Islet of Langerhans (tissue), 1 donor: ENCODE measurements around the gene CCDC80.
"Not testable (repeated sequence)": the region's sequence is repeated elsewhere in the genome, so short reads cannot be mapped to it uniquely, and the experiment has no call there.

Source experiments
- FAIRE-seq: peaks from one replicate; lab custom pipeline; 2011; peaks lifted over from hg19 to GRCh38; lab: Jason Lieb, UNC

CCDC80 gene

DNA sequence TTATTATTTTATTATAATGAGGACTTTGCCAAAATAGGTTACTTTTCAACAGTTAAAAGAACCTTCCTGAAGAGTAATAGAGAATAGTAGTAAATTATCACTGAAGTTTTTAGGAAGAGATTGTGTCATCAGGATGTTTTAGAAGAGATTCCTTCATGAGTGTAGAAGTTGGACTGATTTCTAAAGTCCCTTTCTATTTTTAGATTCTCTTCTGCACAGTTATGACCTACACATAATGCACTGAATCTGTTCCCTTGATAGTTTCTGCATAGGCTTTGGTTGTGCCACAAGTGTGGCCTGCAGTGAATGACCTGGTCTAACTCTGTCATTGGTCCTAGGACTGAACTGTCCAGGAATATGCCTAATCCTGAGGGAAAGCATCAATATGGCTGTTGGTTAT is 55.2 kb downstream of the CCDC80 start:
- FAIRE-seq = no peak

DNA sequence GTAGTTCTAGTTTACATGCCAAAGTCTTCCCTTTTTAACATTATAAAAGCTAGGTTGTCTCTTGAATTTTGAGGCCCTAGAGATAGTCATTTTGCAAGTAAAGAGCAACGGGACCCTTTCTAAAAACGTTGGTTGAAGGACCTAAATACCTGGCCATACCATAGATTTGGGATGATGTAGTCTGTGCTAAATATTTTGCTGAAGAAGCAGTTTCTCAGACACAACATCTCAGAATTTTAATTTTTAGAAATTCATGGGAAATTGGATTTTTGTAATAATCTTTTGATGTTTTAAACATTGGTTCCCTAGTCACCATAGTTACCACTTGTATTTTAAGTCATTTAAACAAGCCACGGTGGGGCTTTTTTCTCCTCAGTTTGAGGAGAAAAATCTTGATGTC is 57.8 kb downstream of the CCDC80 start:
- no peak for FAIRE-seq

DNA sequence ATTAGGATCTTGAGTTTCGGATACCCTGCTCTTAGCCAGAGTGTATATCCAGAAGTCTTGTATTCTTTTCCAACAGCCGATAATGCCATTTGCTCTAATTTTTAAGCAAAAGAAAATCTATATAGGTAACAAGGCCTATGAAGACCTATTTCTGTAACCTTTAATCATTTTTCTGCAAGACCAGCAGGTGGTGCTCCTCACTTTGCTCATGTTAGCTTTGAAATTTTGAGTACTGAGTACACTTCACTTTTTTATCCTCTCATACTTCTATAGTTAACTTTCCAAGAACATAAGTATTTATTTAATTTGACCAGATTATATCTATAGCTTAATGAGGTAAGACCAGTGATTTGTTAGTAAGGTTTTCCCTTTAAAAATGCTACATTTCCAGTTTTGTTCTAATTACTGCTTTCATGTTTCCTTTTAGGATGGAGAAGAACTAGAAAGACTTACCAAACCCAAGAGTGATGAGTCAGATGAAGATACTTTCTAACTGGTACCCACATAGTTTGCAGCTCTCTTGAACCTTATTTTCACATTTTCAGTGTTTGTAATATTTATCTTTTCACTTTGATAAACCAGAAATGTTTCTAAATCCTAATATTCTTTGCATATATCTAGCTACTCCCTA is 58.6 kb downstream of the CCDC80 start:
- peak; percentile 86 for FAIRE-seq

DNA sequence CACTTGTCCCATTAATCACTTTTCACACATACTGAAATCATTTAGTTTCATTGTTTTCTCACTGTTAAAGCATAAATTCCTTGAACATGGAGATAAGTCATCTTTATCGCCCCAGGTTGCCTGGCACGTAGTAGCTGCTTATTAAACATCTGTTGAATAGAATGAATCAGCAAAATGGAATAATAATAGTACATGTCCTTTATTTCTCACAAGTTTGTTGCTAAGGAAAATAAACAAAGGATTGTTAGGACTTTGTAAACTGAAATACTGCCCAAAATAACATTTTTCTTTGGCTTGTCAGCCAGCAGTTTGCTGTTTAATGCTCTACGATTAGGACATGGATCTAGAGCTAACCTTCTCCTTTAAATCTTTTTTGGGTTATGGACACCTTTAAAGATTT is 61.2 kb downstream of the CCDC80 start:
- no peak for FAIRE-seq

DNA sequence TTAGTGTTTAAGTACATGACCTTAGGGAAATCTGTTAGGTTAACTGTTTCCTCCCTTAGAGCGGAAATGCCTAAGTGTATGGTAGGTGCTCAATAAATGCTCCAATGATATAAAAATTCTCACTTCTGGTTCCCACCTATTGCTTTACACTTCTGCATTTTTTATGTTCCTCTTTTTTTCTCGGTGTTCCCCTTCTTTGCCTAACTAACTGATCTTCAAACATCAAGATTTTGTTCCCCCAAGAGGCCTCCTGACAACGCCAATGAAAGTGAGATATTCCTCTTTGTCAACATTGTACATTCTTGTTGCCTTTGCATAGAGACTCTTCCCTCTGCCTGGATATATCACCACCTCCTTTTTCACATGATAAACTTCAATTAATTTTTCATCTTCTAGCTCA is 61.7 kb downstream of the CCDC80 start:
- no peak for FAIRE-seq

DNA sequence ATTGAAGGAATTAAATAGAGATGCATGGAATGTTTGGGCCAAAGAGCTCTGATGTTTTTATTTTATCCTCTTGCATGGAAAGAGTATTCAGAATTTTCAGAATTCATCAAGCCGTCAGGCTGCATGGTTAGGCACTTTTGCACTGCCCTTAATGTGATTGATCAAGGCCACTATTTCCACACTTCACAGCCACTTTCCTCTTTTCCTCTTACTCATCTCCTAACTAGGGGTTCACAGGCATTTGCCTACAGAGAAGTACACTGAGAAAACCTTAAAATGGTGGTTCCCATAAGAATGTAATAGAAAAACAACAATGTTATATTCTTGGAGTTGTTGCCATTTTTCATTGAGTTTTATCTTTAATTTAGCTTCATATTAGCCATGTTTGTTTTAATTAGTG is 68.2 kb downstream of the CCDC80 start:
- no peak for FAIRE-seq

DNA sequence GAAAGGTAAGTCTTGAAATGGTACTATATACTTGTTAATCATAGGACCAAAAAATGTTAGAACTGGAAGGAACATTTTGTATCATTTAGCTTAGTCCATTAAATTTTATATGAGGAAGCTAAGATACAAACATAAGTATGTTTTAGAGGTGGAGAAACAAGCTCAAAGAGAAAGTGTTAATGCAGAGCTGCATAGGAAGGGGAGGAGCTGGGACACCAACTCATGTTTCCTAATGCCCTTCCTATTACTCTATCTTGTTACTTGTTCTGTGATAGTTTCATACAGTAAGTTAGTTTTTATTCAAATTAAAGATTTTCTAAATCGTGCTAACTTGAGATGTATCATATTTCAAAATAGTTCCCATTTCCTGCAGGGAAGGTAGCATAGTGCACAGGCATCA is 71.7 kb downstream of the CCDC80 start:
- FAIRE-seq = no peak

DNA sequence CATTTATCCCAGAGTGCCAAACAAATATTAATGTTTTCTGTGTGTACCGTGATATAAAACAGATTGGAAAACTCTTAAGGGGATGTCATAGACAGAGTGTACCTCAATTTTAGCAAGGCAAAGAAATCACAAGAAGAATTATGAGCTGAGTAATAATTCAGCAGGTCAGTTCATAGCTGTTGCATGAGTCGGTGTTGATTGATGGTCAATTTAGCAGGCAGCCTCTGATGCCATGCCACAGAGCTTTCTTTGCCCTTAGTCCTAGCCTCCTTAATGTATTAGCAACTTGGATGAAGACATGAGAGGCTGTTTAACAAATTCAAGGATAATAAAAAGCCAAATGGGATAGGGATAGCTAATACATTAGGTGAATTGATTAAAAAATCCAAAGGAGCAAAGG is 72.3 kb downstream of the CCDC80 start:
- no peak for FAIRE-seq

DNA sequence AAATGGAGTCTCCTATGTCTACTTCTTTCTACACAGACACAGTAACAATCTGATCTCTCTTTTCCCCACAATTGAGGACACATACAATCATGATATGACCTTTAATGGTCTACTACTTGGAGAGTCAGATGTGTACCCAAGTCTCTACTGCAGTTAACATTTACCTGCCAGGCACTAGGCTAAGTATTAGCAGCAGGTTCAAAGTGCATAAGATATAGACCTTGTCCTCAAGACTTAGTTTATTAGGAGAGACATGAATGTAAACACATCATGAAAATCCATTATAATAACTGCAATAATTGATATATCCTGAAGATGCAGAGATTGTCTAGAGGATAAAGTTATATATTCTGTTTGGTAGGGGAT is 76.0 kb downstream of the CCDC80 start:
- no peak for FAIRE-seq

DNA sequence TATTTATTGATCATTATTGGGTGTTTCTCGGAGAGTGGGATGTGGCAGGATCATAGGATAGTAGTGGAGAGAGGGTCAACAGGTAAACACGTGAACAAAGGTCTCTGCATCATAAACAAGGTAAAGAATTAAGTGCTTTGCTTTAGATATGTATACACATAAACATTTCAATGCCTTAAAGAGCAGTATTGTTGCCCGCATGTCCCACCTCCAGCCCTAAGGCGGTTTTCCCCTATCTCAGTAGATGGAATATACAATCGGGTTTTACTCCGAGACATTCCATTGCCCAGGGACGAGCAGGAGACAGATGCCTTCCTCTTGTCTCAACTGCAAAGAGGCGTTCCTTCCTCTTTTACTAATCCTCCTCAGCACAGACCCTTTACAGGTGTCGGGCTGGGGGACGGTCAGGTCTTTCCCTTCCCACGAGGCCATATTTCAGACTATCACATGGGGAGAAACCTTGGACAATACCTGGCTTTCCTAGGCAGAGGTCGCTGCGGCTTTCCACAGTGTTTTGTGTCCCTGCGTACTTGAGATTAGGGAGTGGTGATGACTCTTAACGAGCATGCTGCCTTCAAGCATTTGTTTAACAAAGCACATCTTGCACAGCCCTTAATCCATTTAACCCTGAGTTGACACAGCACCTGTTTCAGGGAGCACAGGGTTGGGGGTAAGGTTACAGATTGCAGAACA is 76.5 kb downstream of the CCDC80 start:
- not testable (repeated sequence) for FAIRE-seq

DNA sequence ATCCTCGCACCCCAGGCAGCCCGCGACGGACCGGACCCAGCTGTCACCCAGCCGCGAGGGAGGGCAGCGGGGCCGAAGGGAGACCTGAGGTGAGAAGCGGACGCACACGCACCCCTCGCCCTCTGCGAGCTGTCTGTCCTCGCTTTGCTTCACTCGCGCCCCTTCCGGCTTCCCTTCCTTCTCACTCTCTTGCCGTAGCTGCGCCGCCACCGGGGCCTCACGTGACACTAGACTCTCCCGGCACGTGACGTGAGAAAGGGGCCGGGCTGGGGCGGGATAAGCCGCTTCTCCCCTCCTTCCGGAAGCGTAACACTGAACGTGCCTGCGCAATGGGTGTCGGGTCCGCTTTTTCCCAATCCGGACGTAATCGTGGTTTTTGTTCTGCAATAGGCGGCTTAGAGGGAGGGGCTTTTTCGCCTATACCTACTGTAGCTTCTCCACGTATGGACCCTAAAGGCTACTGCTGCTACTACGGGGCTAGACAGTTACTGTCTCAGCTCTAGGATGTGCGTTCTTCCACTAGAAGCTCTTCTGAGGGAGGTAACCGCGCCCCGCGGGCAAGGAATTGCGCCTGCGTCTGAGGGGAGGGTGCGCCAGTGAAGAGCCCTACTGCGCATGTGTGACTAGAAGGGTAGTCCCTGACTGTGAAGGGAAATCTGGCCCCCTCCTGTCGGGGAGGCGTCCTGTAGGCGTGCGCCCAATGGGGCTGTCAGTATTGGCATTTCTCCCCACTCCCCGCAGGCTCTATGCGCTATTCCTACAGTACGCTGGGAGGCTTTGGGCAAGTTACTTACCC is 79.0 kb downstream of the CCDC80 start, which contains the start of the genes ATG3 and SLC35A5:
TSS of gene ATG3 (minus strand) at position 229 of the 796 bp plus-strand sequence. CDS start 434 bp downstream, outside the sequence.
TSS of gene SLC35A5 (plus strand) at position 312 of the 796 bp plus-strand sequence. CDS start 1,359 bp downstream, outside the sequence.
- peak; percentile 49 for FAIRE-seq

DNA sequence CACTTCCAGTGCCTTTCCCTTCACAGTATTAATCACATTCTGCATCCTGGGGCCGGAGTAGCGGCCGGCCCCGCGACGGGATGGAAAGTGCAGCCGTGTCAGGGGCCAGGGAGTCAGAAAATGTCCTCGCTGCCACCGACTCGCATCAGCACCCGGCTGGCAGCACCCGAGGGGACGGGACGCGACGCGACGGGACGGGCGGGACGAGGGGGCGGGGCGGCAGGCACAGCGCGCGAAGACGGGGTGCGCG is 79.5 kb downstream of the CCDC80 start:
- FAIRE-seq = no peak

DNA sequence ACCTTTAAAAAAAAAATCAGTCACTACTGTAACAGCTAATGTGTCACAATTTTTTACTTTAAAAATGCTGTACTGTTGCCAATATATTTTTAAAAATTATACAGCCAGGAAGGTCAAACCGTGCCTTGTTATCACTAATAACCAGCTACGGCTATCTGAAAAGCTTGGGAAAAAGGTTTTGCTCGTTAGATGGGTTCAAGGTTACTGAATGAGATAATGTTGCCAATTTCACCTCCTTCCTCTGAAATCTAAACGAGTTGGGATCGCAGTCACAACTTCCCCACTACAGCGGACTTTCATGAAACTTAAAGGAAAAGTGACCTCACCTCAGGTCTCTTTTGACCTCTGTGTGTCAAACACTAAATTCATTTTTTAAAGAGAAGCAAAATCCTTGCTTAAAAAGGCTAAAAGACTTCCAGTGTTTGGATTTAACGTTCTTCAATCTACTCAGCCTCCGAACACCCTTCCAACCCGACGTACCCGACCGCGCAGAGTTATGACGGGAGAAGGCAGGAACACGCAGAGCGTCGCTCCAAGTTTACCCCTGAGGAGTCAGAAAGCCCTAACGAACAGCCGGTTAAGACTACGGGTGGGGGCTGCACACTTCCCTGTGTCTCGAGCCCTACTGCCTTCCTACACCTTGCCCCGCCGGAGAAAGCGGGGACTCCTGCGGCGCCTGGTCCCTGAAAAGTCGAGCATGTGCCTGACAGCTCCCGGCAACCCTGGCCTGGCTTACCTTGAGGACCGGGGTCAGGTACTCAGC is 80.0 kb downstream of the CCDC80 start:
- FAIRE-seq = no peak

DNA sequence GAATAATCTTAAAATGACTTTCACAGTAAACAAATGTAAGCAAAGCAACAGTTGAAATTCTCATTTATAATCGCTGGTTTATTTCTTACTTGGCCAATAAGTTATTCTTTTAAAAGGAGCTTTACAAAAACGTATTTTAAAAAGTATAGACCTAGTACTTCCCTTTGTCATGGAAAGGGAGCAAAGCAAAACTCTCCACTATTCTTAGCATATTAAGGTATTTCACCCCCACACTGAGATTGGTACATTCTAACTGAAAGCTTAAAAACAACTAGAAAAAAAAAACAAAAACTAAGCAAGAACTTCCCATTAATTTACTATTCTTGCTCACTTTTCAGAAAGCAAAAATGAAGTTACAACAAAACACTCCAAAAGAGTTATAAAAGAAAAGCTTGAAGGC is 80.6 kb downstream of the CCDC80 start:
- peak; percentile 5 for FAIRE-seq

DNA sequence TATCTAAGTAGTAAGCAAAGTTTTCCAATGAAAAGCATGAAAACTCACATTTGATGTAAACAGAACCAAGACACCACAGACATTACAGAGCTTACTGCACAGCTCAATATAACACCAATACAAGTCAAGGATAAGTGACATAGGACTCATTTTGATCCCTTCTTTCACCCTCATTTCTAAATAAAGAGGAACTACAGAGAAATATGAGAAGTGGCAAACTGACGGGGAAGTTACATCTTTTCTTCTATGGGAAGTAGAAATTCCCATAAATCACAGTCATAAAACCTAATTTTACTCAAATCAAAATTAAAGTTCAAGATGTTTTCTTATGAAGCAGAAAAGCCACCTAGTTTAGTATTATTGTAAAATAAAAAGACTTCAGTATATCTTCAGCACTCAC is 83.0 kb downstream of the CCDC80 start:
- FAIRE-seq = no peak

DNA sequence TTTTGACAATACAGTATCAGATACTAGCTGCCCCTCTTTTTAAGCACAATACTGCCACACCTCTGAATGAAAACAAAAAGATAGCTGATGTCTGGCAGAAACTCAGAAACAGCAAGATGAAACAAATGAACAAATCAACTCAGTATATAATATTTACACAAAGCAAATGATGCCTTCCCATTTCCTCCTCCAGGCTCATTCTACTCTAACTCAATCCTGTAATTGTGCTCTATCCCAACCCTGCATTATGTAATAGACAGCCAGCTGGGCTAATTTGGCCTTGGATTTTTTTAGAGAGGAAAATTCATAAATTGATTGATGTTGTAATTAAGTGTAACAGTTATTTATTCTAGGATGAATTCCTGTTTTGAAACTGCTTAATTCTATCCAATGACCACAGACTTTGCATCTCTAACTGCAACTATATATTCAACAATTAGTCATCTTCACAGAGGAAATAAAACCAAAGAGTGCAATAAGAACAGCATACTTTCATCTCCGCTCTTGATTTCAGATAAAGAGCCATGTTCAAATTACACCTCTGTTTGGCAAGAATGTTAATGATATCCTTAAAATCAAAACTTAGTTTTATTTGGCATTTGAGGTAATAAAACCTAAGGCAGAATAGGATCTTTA is 85.3 kb downstream of the CCDC80 start:
- FAIRE-seq = peak; percentile 92

DNA sequence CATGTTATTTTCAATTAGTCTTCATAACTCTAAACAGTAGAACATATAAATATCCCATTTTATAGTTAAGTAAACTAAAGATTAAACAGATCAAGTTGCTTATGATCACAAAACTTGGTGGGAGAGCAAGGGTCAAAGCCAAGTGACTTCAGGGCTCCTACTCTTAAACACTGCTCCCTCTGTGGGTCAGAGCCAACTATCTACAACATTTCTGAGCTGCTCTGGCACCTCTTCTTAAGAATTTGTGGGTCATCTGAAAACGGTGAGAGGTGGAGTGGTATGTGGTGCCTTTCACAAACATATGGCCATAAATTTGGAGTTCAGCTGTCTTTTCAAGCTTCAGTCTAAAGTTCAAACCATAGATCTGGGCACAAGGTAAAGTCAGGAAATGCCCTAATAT is 90.1 kb downstream of the CCDC80 start:
- FAIRE-seq = no peak
